GM12878 (cell line): Measurements from ENCODE around the gene ARHGAP26. TPM values are rescaled to one million over a fixed set of nuclear protein-coding genes. Genes with fewer than 3 reads are reported as not detected.

Experiments used
- EED ChIP-seq: sonication (generic); IDR thresholded peaks from 2 replicates; pipeline ENCODE4 v1.6.1; 2016; ENCODE audit warnings: antibody characterized with exemption, low read depth
- EP300 ChIP-seq, 2 experiments: fragments of 150-350 bp in 1 of 2; IDR thresholded peaks; 2 replicates each; pipeline ENCODE4 v1.6.1; 2011 to 2012; ENCODE audit warnings: low read depth in 2 of 2, low read length in 2 of 2, borderline replicate concordance in 1 of 2, improper control_type of control experiment in 1 of 2, inconsistent platforms in 1 of 2; ENCODE audit not compliant: control insufficient read depth in 1 of 2
- EZH2 ChIP-seq: IDR thresholded peaks from 2 replicates; pipeline ENCODE4 v1.6.1; 2012; ENCODE audit warnings: low read depth, mild to moderate bottlenecking, control low read depth, inconsistent platforms, low read length, borderline replicate concordance; ENCODE audit not compliant: control insufficient read depth
- HDAC6 ChIP-seq: fragments of 200-600 bp; sonication (generic); IDR thresholded peaks from one replicate; pipeline ENCODE4 v1.8.0; 2017; ENCODE audit warnings: antibody characterized with exemption; ENCODE audit not compliant: unreplicated experiment
- LARP7 ChIP-seq: fragments of 450-650 bp; IDR thresholded peaks from 2 replicates; pipeline ENCODE4 v1.6.1; 2017; ENCODE audit warnings: mild to moderate bottlenecking
- MYC ChIP-seq: IDR thresholded peaks from 2 replicates; pipeline ENCODE4 v1.6.1; 2011; ENCODE audit warnings: mild to moderate bottlenecking, low read length, moderate library complexity, inconsistent platforms; ENCODE audit not compliant: insufficient read depth, insufficient replicate concordance, insufficient read length, severe bottlenecking
- PAX8 ChIP-seq: fragments of 450-650 bp; IDR thresholded peaks from 2 replicates; pipeline ENCODE4 v1.6.1; 2017; ENCODE audit warnings: mild to moderate bottlenecking, moderate library complexity
- POLR2AphosphoS2 ChIP-seq: IDR thresholded peaks from 2 replicates; pipeline ENCODE4 v1.6.1; 2011; ENCODE audit warnings: low read depth, mild to moderate bottlenecking, low read length, improper control_type of control experiment, moderate library complexity
- RB1 ChIP-seq: fragments of 450-650 bp; formaldehyde crosslinking; IDR thresholded peaks from 2 replicates; pipeline ENCODE4 v1.6.1; 2017; ENCODE audit warnings: mild to moderate bottlenecking, borderline replicate concordance
- SMARCA5 ChIP-seq: fragments of 450-650 bp; IDR thresholded peaks from 2 replicates; pipeline ENCODE4 v1.6.1; 2017; ENCODE audit warnings: mild to moderate bottlenecking
- SREBF1 ChIP-seq: IDR thresholded peaks from 2 replicates; pipeline ENCODE4 v1.6.1; 2012; ENCODE audit warnings: mild to moderate bottlenecking, low read length
- TARDBP ChIP-seq: IDR thresholded peaks from 2 replicates; pipeline ENCODE4 v1.6.1; 2016; ENCODE audit warnings: borderline replicate concordance
- TCF3 ChIP-seq: IDR thresholded peaks from 2 replicates; pipeline ENCODE4 v1.6.1; 2012; ENCODE audit warnings: low read depth, mild to moderate bottlenecking, low read length, borderline replicate concordance; ENCODE audit not compliant: insufficient read depth
- polyA plus RNA-seq, 11 experiments: library from polyadenylated mRNA; depleted of rRNA in 4 of 11; unstranded in 6 of 11; stranded (reverse) in 5 of 11; fragments of >200 nt; fragmentation: Nextera tagmentation in 4 of 11; fragmentation: Illumina TruSeq in 1 of 11; extraction: Ambion mirVana in 4 of 11; extraction: Trizol in 1 of 11; gene quantifications; 1 replicate in 1 of 11; 2 replicates in 10 of 11; pipeline versions ENCODE4 v1.2.1 to v1.2.3, GENCODE V29; 2011 to 2016; ENCODE audit warnings: inconsistent platforms in 2 of 11, missing spikeins in 2 of 11, low read depth in 1 of 11
- total RNA-seq, 4 experiments: library from RNA; depleted of rRNA in 3 of 4; stranded (reverse); fragments of >200 nt in 3 of 4; fragmentation: Illumina TruSeq in 1 of 4; extraction: Trizol in 1 of 4; gene quantifications; 2 replicates each; pipeline versions ENCODE4 v1.2.1 to v1.2.3, GENCODE V29; 2013 to 2021
- TF ChIP-seq, protein P1 (sequence below): fragments of 450-650 bp; IDR thresholded peaks from 2 replicates; pipeline ENCODE4 v1.6.1; 2014; ENCODE audit warnings: mild to moderate bottlenecking
- TF ChIP-seq, protein P2 (sequence below): fragments of 450-650 bp; IDR thresholded peaks from 2 replicates; pipeline ENCODE4 v1.6.1; 2016; ENCODE audit warnings: mild to moderate bottlenecking
- TF ChIP-seq, protein P3 (sequence below): fragments of 450-650 bp; formaldehyde crosslinking; IDR thresholded peaks from 2 replicates; pipeline ENCODE4 v1.5.0; 2022; ENCODE audit warnings: mild to moderate bottlenecking, missing genetic modification characterization
- TF ChIP-seq, protein P4 (sequence below): fragments of 450-650 bp; IDR thresholded peaks from 2 replicates; pipeline ENCODE4 v1.6.1; 2017; ENCODE audit warnings: mild to moderate bottlenecking, low read depth, inconsistent platforms; ENCODE audit not compliant: poor library complexity, severe bottlenecking
- TF ChIP-seq, protein P5 (sequence below): fragments of 150-350 bp; IDR thresholded peaks from 2 replicates; pipeline ENCODE4 v1.6.1; 2014; ENCODE audit warnings: mild to moderate bottlenecking, low read depth, low read length

Gene ARHGAP26
- total and polyA plus RNA-seq, 10 of the 15 experiments (the other 5 are each of a cell fraction or from before 2014, with no cell fraction given) = 9.4 to 41.5 (median 19.3) TPM

DNA sequence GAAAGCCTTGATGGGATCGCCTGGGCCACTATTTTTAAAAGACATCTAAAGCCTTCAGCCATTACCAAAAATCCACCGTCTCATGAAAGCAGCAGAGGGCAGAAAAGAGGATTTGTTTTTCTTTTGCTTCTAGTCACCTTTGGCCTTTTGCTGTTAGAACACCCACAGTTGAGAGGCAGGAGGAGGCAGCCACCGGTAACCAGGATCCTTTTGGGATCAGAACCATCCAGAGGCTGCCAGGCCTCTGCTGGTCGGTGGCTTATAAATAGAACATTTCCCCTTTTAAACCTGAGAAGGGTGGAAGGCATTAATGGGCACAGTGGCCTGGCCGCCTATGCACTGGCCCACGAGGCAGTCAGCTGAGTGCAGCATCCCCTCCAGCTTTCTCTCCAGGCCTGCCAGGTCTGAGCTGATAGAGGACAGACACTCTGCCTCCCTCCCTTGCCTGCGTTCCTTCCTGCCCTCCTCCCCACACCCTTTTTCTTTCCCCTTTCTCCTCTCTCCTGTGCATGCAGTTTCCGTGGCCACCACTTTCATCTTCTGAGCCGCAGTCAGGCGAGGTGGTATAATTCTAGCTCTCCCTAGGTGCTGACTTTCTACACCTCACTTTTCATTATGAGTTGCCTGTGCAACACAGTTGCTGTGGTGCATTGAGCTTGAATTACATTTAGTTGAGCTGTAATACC, 253.4 kb downstream of the ARHGAP26 start (continued):
- TF ChIP-seq, protein P1, sequence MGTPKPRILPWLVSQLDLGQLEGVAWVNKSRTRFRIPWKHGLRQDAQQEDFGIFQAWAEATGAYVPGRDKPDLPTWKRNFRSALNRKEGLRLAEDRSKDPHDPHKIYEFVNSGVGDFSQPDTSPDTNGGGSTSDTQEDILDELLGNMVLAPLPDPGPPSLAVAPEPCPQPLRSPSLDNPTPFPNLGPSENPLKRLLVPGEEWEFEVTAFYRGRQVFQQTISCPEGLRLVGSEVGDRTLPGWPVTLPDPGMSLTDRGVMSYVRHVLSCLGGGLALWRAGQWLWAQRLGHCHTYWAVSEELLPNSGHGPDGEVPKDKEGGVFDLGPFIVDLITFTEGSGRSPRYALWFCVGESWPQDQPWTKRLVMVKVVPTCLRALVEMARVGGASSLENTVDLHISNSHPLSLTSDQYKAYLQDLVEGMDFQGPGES = no peak
- TF ChIP-seq EED (peak; percentile 98), PAX8 (no peak), RB1 (no peak), TARDBP (no peak), POLR2AphosphoS2 (no peak), LARP7 (no peak), SREBF1 (no peak), EZH2 (no peak), MYC (no peak), HDAC6 (no peak), TCF3 (0 out of 2 replicates have a peak, but pooled peaks have one; percentile 45), SMARCA5 (peak; percentile 76; the same call in 1 of the 2 replicates), EP300 (IDR thresholded peaks at IDR 0.05; ENCODE audit: borderline replicate concordance in 1 of 2, control insufficient read depth in 1 of 2, low read depth in 2 of 2, low read length in 2 of 2) (peak; percentile 52 to 66; a peak in 2 of 4 replicates)
- TF ChIP-seq, protein P2, sequence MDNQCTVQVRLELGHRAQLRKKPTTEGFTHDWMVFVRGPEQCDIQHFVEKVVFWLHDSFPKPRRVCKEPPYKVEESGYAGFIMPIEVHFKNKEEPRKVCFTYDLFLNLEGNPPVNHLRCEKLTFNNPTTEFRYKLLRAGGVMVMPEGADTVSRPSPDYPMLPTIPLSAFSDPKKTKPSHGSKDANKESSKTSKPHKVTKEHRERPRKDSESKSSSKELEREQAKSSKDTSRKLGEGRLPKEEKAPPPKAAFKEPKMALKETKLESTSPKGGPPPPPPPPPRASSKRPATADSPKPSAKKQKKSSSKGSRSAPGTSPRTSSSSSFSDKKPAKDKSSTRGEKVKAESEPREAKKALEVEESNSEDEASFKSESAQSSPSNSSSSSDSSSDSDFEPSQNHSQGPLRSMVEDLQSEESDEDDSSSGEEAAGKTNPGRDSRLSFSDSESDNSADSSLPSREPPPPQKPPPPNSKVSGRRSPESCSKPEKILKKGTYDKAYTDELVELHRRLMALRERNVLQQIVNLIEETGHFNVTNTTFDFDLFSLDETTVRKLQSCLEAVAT = peak; percentile 93
- TF ChIP-seq, protein P3, sequence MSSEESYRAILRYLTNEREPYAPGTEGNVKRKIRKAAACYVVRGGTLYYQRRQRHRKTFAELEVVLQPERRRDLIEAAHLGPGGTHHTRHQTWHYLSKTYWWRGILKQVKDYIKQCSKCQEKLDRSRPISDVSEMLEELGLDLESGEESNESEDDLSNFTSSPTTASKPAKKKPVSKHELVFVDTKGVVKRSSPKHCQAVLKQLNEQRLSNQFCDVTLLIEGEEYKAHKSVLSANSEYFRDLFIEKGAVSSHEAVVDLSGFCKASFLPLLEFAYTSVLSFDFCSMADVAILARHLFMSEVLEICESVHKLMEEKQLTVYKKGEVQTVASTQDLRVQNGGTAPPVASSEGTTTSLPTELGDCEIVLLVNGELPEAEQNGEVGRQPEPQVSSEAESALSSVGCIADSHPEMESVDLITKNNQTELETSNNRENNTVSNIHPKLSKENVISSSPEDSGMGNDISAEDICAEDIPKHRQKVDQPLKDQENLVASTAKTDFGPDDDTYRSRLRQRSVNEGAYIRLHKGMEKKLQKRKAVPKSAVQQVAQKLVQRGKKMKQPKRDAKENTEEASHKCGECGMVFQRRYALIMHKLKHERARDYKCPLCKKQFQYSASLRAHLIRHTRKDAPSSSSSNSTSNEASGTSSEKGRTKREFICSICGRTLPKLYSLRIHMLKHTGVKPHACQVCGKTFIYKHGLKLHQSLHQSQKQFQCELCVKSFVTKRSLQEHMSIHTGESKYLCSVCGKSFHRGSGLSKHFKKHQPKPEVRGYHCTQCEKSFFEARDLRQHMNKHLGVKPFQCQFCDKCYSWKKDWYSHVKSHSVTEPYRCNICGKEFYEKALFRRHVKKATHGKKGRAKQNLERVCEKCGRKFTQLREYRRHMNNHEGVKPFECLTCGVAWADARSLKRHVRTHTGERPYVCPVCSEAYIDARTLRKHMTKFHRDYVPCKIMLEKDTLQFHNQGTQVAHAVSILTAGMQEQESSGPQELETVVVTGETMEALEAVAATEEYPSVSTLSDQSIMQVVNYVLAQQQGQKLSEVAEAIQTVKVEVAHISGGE (CRISPR knock-in tag) = no peak
- TF ChIP-seq, protein P4, sequence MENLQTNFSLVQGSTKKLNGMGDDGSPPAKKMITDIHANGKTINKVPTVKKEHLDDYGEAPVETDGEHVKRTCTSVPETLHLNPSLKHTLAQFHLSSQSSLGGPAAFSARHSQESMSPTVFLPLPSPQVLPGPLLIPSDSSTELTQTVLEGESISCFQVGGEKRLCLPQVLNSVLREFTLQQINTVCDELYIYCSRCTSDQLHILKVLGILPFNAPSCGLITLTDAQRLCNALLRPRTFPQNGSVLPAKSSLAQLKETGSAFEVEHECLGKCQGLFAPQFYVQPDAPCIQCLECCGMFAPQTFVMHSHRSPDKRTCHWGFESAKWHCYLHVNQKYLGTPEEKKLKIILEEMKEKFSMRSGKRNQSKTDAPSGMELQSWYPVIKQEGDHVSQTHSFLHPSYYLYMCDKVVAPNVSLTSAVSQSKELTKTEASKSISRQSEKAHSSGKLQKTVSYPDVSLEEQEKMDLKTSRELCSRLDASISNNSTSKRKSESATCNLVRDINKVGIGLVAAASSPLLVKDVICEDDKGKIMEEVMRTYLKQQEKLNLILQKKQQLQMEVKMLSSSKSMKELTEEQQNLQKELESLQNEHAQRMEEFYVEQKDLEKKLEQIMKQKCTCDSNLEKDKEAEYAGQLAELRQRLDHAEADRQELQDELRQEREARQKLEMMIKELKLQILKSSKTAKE = peak; percentile 91
- TF ChIP-seq, protein P5, sequence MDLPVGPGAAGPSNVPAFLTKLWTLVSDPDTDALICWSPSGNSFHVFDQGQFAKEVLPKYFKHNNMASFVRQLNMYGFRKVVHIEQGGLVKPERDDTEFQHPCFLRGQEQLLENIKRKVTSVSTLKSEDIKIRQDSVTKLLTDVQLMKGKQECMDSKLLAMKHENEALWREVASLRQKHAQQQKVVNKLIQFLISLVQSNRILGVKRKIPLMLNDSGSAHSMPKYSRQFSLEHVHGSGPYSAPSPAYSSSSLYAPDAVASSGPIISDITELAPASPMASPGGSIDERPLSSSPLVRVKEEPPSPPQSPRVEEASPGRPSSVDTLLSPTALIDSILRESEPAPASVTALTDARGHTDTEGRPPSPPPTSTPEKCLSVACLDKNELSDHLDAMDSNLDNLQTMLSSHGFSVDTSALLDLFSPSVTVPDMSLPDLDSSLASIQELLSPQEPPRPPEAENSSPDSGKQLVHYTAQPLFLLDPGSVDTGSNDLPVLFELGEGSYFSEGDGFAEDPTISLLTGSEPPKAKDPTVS = no peak
